HepG2 (cell line): ENCODE results near the gene UFSP2. TPM values are rescaled to one million over a fixed set of nuclear protein-coding genes. Genes with fewer than 3 reads are reported as not detected.
A peak's percentile ranks its signal among the peaks of the same experiment; 100 is the strongest.

Experiments
- CEBPB ChIP-seq: IDR thresholded peaks from 2 replicates; pipeline ENCODE4 v1.6.1; 2011; ENCODE audit warnings: low read depth, low read length, improper control_type of control experiment, borderline replicate concordance
- CHCHD3 ChIP-seq: sonication (generic); formaldehyde crosslinking; IDR thresholded peaks from 2 replicates; pipeline ENCODE4 v1.8.0; 2022; ENCODE audit warnings: mild to moderate bottlenecking, missing genetic modification reagents, moderate library complexity
- GATAD1 ChIP-seq: IDR thresholded peaks from 2 replicates; pipeline ENCODE4 v1.6.1; 2016; ENCODE audit warnings: missing genetic modification reagents, missing compliant biosample characterization
- HIC2 ChIP-seq: sonication (generic); formaldehyde crosslinking; IDR thresholded peaks from 2 replicates; pipeline ENCODE4 v1.9.0; 2022; ENCODE audit warnings: low read depth, missing genetic modification reagents
- HNRNPK ChIP-seq: fragments of 200-400 bp; formaldehyde crosslinking; IDR thresholded peaks from 2 replicates; pipeline ENCODE4 v1.6.1; 2018; ENCODE audit warnings: low read length, low read depth, moderate library complexity, mild to moderate bottlenecking; ENCODE audit not compliant: poor library complexity, severe bottlenecking
- HNRNPUL1 ChIP-seq: fragments of 200-400 bp; formaldehyde crosslinking; IDR thresholded peaks from 2 replicates; pipeline ENCODE4 v1.6.1; 2017; ENCODE audit warnings: low read depth, mild to moderate bottlenecking, low read length, moderate library complexity
- NFE2 ChIP-seq: sonication (generic); formaldehyde crosslinking; IDR thresholded peaks from 2 replicates; pipeline ENCODE4 v1.4.0; 2020; ENCODE audit warnings: missing genetic modification reagents
- PHF5A ChIP-seq: IDR thresholded peaks from one replicate; pipeline ENCODE4 v1.6.1; 2018; ENCODE audit warnings: low read depth, missing genetic modification reagents; ENCODE audit not compliant: unreplicated experiment
- SP140L ChIP-seq: sonication (generic); formaldehyde crosslinking; IDR thresholded peaks from 2 replicates; pipeline ENCODE4 v1.4.0; 2020; ENCODE audit warnings: missing genetic modification reagents, borderline replicate concordance
- TIGD3 ChIP-seq: sonication (generic); formaldehyde crosslinking; IDR thresholded peaks from 2 replicates; pipeline ENCODE4 v1.5.1; 2020; ENCODE audit warnings: mild to moderate bottlenecking, missing genetic modification reagents, borderline replicate concordance
- ZNF160 ChIP-seq: sonication (generic); formaldehyde crosslinking; IDR thresholded peaks from 2 replicates; pipeline ENCODE4 v1.8.0; 2022; ENCODE audit warnings: mild to moderate bottlenecking, inconsistent platforms, missing genetic modification reagents
- ZNF256 ChIP-seq: sonication (generic); formaldehyde crosslinking; conservative IDR thresholded peaks from 2 replicates; pipeline ENCODE4 v1.4.0; 2020; ENCODE audit warnings: missing genetic modification reagents
- ZNF350 ChIP-seq: sonication (generic); formaldehyde crosslinking; IDR thresholded peaks from 2 replicates; pipeline ENCODE4 v1.4.0; 2020; ENCODE audit warnings: mild to moderate bottlenecking, low read depth, missing genetic modification reagents, borderline replicate concordance
- ZNF616 ChIP-seq: sonication (generic); formaldehyde crosslinking; IDR thresholded peaks from 2 replicates; pipeline ENCODE4 v1.5.0; 2020; ENCODE audit warnings: low read depth, mild to moderate bottlenecking, missing genetic modification reagents
- ZNF749 ChIP-seq: sonication (generic); formaldehyde crosslinking; IDR thresholded peaks from 2 replicates; pipeline ENCODE4 v1.8.0; 2022; ENCODE audit warnings: mild to moderate bottlenecking, missing genetic modification reagents, moderate library complexity, borderline replicate concordance
- ZNF781 ChIP-seq: sonication (generic); formaldehyde crosslinking; IDR thresholded peaks from 2 replicates; pipeline ENCODE4 v1.5.1; 2020; ENCODE audit warnings: borderline replicate concordance, mild to moderate bottlenecking, missing genetic modification reagents; ENCODE audit errors: not compliant biosample characterization
- ZNF891 ChIP-seq: sonication (generic); formaldehyde crosslinking; IDR thresholded peaks from 2 replicates; pipeline ENCODE4 v1.5.0; 2020; ENCODE audit warnings: mild to moderate bottlenecking, missing genetic modification reagents
- ZSCAN29 ChIP-seq: sonication (generic); formaldehyde crosslinking; conservative IDR thresholded peaks from 2 replicates; pipeline ENCODE4 v1.4.0; 2020; ENCODE audit warnings: mild to moderate bottlenecking, missing genetic modification reagents
- polyA plus RNA-seq, 8 experiments: library from polyadenylated mRNA; depleted of rRNA in 3 of 8; stranded (reverse) in 7 of 8; unstranded in 1 of 8; fragments of >200 nt; fragmentation: Illumina TruSeq in 4 of 8; extraction: Trizol in 4 of 8; gene quantifications; 2 replicates each; pipeline versions ENCODE4 v1.2.1 to v1.2.3, GENCODE V29; 2011 to 2016; ENCODE audit warnings: low read depth in 4 of 8, missing spikeins in 1 of 8, mixed read lengths in 1 of 8; ENCODE audit not compliant: insufficient read depth in 1 of 8
- total RNA-seq, 5 experiments: library from RNA; depleted of rRNA; stranded (reverse); fragments of >200 nt; fragmentation: Illumina TruSeq; extraction: Trizol; gene quantifications; 2 replicates each; pipeline ENCODE4 v1.2.3, GENCODE V29; 2016; ENCODE audit warnings: low read depth in 1 of 5
- TF ChIP-seq, protein P1 (sequence below): sonication (generic); formaldehyde crosslinking; IDR thresholded peaks from 2 replicates; pipeline ENCODE4 v1.4.0; 2020; ENCODE audit warnings: missing genetic modification reagents
- TF ChIP-seq, protein P2 (sequence below): sonication (generic); formaldehyde crosslinking; conservative IDR thresholded peaks from 2 replicates; pipeline ENCODE4 v1.8.0; 2022; ENCODE audit warnings: missing genetic modification reagents

Gene UFSP2
- total and polyA plus RNA-seq, 2 of the 13 experiments (the other 11 are each of a cell fraction or from before 2014, with no cell fraction given), result 24.1 to 32.3 TPM

DNA sequence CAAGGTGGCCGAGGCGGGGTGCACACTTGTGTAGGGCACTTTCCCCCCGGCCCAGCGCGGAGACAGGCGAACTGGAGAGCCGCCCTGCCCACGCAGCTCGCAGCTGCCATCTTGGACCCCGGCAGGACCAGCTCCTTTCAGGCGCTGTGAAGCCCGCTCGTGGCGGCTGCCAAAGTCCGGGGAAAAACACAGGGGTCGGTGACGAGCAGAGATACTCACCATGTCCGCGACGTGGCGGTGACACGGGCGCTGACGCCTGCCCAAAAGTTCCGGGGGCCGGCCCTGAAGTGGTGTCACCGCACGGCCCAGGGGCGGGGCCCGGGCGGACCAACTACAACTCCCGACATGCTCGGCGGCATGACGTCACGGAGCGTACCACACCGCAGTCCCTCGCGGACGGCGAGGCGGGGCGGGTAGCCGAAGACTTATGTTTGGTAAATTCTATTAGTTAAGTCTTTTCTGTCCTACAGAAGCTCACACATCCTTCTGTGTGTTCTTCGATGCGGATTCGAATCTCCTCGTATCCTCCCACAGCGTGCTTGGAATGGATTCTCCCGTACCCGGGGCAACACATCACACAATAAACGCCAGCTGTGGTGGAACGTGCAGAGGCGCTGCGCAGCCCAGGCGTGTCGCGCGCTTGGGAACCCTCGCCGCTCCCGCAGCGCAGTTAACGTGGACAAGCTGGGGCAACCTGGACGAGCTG is at the start of gene UFSP2 (continued):
- TF ChIP-seq PHF5A (CRISPR knock-in tag) (no peak), TIGD3 (CRISPR knock-in tag) (peak; percentile 76; the same call in 1 of the 2 replicates), HIC2 (CRISPR knock-in tag) (no peak), NFE2 (no peak), ZNF891 (CRISPR knock-in tag) (peak; percentile 75), ZNF781 (CRISPR knock-in tag) (peak; percentile 63), GATAD1 (CRISPR knock-in tag) (peak; percentile 76; the same call in 1 of the 2 replicates), CHCHD3 (CRISPR knock-in tag) (no peak), ZSCAN29 (CRISPR knock-in tag) (0 out of 2 replicates have a peak, but pooled peaks have one; percentile 47), ZNF616 (CRISPR knock-in tag) (no peak), ZNF160 (CRISPR knock-in tag) (peak; percentile 29; the same call in 1 of the 2 replicates), CEBPB (no peak), ZNF350 (CRISPR knock-in tag) (peak; percentile 80; the same call in 1 of the 2 replicates), ZNF256 (0 out of 2 replicates have a peak, but pooled peaks have one; percentile 24), HNRNPK (no peak), ZNF749 (no peak), HNRNPUL1 (no peak), SP140L (no peak)
- TF ChIP-seq, protein P1, sequence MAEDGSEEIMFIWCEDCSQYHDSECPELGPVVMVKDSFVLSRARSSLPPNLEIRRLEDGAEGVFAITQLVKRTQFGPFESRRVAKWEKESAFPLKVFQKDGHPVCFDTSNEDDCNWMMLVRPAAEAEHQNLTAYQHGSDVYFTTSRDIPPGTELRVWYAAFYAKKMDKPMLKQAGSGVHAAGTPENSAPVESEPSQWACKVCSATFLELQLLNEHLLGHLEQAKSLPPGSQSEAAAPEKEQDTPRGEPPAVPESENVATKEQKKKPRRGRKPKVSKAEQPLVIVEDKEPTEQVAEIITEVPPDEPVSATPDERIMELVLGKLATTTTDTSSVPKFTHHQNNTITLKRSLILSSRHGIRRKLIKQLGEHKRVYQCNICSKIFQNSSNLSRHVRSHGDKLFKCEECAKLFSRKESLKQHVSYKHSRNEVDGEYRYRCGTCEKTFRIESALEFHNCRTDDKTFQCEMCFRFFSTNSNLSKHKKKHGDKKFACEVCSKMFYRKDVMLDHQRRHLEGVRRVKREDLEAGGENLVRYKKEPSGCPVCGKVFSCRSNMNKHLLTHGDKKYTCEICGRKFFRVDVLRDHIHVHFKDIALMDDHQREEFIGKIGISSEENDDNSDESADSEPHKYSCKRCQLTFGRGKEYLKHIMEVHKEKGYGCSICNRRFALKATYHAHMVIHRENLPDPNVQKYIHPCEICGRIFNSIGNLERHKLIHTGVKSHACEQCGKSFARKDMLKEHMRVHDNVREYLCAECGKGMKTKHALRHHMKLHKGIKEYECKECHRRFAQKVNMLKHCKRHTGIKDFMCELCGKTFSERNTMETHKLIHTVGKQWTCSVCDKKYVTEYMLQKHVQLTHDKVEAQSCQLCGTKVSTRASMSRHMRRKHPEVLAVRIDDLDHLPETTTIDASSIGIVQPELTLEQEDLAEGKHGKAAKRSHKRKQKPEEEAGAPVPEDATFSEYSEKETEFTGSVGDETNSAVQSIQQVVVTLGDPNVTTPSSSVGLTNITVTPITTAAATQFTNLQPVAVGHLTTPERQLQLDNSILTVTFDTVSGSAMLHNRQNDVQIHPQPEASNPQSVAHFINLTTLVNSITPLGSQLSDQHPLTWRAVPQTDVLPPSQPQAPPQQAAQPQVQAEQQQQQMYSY (CRISPR knock-in tag), result no peak
- TF ChIP-seq, protein P2, sequence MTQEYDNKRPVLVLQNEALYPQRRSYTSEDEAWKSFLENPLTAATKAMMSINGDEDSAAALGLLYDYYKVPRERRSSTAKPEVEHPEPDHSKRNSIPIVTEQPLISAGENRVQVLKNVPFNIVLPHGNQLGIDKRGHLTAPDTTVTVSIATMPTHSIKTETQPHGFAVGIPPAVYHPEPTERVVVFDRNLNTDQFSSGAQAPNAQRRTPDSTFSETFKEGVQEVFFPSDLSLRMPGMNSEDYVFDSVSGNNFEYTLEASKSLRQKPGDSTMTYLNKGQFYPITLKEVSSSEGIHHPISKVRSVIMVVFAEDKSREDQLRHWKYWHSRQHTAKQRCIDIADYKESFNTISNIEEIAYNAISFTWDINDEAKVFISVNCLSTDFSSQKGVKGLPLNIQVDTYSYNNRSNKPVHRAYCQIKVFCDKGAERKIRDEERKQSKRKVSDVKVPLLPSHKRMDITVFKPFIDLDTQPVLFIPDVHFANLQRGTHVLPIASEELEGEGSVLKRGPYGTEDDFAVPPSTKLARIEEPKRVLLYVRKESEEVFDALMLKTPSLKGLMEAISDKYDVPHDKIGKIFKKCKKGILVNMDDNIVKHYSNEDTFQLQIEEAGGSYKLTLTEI, result no peak
